Liver (tissue), 3 donors: ENCODE measurements around the gene DLST.

ENCODE experiments used
- CTCF ChIP-seq: fragments of 150-350 bp; IDR thresholded peaks from 2 replicates; pipeline ENCODE4 v1.5.1; 2017; ENCODE audit warnings: improper control_type of control experiment, low read depth, low read length; ENCODE audit not compliant: missing input control
- EGR1 ChIP-seq, 2 donors: IDR thresholded peaks; 2 replicates each; pipeline ENCODE4 v1.6.1; 2016 to 2018; ENCODE audit warnings: antibody characterized with exemption in 2 of 2, low read depth in 2 of 2
- FOXA2 ChIP-seq: IDR thresholded peaks from 2 replicates; pipeline ENCODE4 v1.6.1; 2016; ENCODE audit warnings: antibody characterized with exemption
- HNF4A ChIP-seq, 2 donors: conservative IDR thresholded peaks; 2 replicates each; pipeline ENCODE4 v1.6.1; 2016; ENCODE audit warnings: antibody characterized with exemption in 2 of 2, mild to moderate bottlenecking in 2 of 2
- REST ChIP-seq: IDR thresholded peaks from 2 replicates; pipeline ENCODE4 v1.6.1; 2016; ENCODE audit warnings: antibody characterized with exemption, mild to moderate bottlenecking
- RXRA ChIP-seq, 2 donors: IDR thresholded peaks; 2 replicates each; pipeline ENCODE4 v1.6.1; 2017 to 2018; ENCODE audit warnings: antibody characterized with exemption in 2 of 2, mild to moderate bottlenecking in 1 of 2
- YY1 ChIP-seq: IDR thresholded peaks from 2 replicates; pipeline ENCODE4 v1.6.1; 2016; ENCODE audit warnings: antibody characterized with exemption, mild to moderate bottlenecking
- donor health status: healthy.
- donor health status: healthy.

GRCh38 chr14:74897642-74898041, 15.9 kb downstream of the DLST start:
- no peak for TF ChIP-seq CTCF
- no peak for TF ChIP-seq RXRA (IDR thresholded peaks at IDR 0.05)
- no peak for TF ChIP-seq YY1
- TF ChIP-seq REST, result no peak
- no peak for TF ChIP-seq EGR1 (IDR thresholded peaks at IDR 0.05; ENCODE audit: low read depth in 2 of 2)
- no peak for TF ChIP-seq FOXA2
- no peak for TF ChIP-seq HNF4A (conservative IDR thresholded peaks at IDR 0.05)
